Choroid plexus epithelial cell (primary cell): ENCODE results near the gene ANGPT4.

Source experiments
- DNase-seq: peaks from one replicate; pipeline ENCODE4 v3.0.0-alpha.2; 2010; ENCODE audit warnings: low read depth
- H3K4me3 ChIP-seq: 2 replicates; pipeline ENCODE4 v1.5.1; 2011; ENCODE audit warnings: low read depth, mild to moderate bottlenecking, control low read depth, low read length, moderate library complexity
- TF ChIP-seq, protein P1 (sequence below): conservative IDR thresholded peaks from 2 replicates; pipeline ENCODE4 v1.5.1; 2011; ENCODE audit warnings: low read depth, mild to moderate bottlenecking, control low read depth, inconsistent platforms, low read length, moderate library complexity

The ANGPT4 gene

DNA sequence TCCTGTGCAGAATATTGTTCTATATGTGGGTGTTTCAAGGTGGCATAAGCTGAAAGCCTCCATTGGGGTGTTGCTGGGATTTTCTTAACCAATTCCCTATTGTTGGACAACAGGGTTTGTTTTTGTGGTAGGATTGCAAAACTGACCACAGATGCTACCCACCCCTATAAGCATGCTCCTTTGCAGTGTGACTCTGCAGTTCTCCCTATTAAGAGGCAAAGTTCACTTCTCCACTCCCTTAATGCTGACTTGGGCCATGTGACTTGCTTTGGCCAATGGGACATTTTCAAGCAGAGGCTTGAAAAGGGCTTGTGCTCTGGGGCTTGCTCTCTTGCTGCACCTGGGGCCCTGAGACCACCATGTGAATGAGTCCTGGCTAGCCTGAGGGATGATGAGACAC is 8.5 kb upstream of the ANGPT4 start:
- no peak overlapping the region for H3K4me3 ChIP-seq
- TF ChIP-seq, protein P1, sequence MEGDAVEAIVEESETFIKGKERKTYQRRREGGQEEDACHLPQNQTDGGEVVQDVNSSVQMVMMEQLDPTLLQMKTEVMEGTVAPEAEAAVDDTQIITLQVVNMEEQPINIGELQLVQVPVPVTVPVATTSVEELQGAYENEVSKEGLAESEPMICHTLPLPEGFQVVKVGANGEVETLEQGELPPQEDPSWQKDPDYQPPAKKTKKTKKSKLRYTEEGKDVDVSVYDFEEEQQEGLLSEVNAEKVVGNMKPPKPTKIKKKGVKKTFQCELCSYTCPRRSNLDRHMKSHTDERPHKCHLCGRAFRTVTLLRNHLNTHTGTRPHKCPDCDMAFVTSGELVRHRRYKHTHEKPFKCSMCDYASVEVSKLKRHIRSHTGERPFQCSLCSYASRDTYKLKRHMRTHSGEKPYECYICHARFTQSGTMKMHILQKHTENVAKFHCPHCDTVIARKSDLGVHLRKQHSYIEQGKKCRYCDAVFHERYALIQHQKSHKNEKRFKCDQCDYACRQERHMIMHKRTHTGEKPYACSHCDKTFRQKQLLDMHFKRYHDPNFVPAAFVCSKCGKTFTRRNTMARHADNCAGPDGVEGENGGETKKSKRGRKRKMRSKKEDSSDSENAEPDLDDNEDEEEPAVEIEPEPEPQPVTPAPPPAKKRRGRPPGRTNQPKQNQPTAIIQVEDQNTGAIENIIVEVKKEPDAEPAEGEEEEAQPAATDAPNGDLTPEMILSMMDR: no peak
- DNase-seq: no peak

DNA sequence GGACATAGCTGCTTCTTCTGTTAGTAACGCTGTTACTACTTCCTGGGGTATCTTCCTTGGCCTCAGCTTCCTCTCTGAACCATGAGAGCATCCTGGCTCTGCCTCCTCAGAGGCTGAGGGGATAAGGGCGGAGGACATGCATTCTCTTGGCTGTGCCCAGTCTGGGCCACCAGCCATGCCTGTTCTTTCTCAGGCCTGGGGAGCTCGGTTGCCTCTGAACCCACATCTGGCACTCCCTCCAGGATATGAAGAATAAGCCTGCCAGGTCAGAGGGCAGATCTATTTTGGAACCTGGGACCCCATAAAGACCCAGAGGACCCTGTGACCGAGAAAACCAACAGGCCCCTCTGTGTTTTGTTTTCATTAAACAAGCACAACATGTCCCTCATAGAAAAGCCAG is 6.6 kb upstream of the ANGPT4 start:
- TF ChIP-seq, protein P1: no peak
- no peak overlapping the region for H3K4me3 ChIP-seq
- no peak for DNase-seq

DNA sequence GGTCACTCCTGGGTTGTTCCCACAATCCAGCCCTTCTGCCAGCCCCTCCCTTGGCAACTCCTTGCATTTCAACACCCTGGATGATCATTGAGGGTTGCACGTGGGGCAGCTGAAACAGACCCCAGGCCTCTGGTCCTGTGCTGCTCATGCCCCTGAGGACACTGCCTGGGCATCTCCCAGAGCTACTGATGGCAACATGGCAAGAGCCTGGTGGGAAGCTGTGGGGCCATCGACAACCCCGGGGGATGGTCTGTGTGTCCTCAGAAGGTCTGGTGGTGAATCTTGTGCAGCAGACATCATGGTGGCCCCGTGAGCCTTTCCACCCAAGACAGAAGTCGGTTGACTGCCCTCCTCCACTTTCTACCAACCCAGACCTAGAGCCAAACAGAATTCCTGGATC is 4.9 kb upstream of the ANGPT4 start:
- TF ChIP-seq, protein P1: no peak
- no peak for DNase-seq
- no peak overlapping the region for H3K4me3 ChIP-seq

DNA sequence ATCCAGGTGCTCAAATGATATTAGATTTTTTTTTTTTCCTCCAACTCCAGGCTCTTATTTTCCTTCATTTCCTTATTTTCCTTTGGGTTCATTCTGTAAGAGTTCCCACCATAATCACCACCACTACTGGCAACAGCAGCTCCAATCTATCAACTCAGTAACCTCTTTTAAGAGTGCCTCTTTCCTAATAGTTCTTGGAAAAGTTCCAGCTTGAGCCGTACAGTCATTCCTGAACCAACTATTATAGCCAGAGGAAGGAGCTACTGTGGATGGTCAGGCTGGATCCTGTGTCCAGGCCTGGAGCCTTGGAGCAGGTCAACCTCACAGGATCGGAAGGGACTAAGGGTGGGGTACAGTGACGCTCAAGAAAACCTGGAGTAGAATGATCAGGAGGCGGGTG is 4.2 kb upstream of the ANGPT4 start:
- no peak for DNase-seq
- no peak overlapping the region for H3K4me3 ChIP-seq
- TF ChIP-seq, protein P1: no peak

DNA sequence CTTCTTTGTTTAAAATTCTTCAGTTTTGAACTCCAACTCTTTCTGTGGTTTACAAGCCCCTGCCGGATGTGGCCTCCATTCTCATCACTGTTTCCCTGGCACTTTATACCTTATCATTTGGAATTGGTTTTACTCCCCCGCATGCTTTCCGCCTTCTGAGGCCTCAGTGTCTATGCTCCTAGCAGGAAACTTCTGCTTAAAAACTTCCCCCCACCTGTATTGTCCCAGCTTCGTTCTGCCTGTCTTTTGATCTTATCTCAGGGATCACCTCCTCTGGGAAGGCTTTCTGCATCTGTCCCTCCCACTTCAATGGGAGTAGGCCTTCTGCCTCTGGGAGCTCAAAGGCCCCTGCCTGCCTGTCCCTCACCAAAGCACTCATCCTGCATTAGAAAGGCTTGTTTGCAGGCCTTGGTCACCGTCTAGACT is 3.4 kb upstream of the ANGPT4 start:
- H3K4me3 ChIP-seq: no peak overlapping the region
- DNase-seq: no peak
- TF ChIP-seq, protein P1: no peak

DNA sequence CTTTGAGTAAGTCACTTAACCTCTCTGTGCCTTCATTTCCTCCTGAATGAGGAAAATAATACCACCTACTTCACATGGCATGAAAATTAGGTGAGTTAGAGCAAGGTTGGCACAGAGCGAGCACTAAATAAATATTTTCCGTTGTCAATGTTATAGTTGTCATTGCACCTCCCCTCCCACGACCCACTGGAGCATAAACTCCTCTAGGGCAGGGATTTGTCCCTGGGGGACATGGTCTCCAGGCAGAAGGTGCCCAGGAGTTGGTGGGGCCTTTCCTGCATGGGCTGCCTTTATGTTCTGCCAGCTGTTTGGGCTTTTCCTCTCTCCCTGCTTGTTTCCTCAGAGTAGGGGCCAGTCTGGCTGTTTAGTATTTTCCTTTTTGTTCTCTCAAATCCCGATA is 1.3 kb upstream of the ANGPT4 start:
- DNase-seq: no peak
- TF ChIP-seq, protein P1: no peak

DNA sequence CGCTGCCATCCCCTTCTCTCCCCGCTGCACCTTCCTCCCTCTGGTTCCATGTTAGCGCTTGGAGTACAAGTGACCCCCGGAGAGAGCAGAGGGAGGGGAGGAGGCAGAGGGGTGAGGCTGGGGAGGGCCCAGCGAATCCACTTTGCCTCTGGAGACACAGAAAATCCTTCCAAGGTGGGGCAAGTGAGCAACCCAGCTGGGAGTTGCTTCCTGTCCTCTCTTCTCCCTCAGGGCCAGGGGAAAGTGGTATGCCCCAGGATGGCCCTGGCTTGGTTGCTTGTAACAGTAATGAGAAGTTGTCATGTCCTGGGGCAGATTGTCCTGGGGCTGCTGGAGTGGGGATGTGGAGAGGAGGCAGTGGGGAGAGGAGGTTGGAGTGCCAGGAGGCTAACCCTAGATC is 691 bp upstream of the ANGPT4 start:
- DNase-seq: no peak
- no peak overlapping the region for H3K4me3 ChIP-seq
- TF ChIP-seq, protein P1: no peak

More for the DNA sequence above, 1.3 kb upstream of the ANGPT4 start:
- H3K4me3 ChIP-seq: no peak overlapping the region
